Osteocyte (in vitro differentiated cells): Measurements from ENCODE around the gene SERPINB5. TPM values are rescaled to one million over a fixed set of nuclear protein-coding genes. Genes with fewer than 3 reads are reported as not detected.

Experiments used
- DNase-seq: peaks from one replicate; pipeline ENCODE4 v3.0.0; 2021; ENCODE audit warnings: mixed read lengths; ENCODE audit not compliant: unreplicated experiment; ENCODE audit errors: extremely low spot score
- H3K27ac Mint-ChIP-seq: one replicate; pipeline ENCODE4 v1.8.0; 2021; ENCODE audit warnings: mild to moderate bottlenecking, mixed read lengths; ENCODE audit not compliant: unreplicated experiment
- H3K27me3 Mint-ChIP-seq: one replicate; pipeline ENCODE4 v1.8.0; 2021; ENCODE audit warnings: mixed read lengths; ENCODE audit not compliant: unreplicated experiment
- H3K36me3 Mint-ChIP-seq: one replicate; pipeline ENCODE4 v1.8.0; 2021; ENCODE audit warnings: mixed read lengths; ENCODE audit not compliant: unreplicated experiment
- H3K4me1 Mint-ChIP-seq: one replicate; pipeline ENCODE4 v1.8.0; 2021; ENCODE audit warnings: mixed read lengths; ENCODE audit not compliant: unreplicated experiment
- H3K4me3 Mint-ChIP-seq: one replicate; pipeline ENCODE4 v1.8.0; 2021; ENCODE audit warnings: mild to moderate bottlenecking, moderate library complexity, mixed read lengths; ENCODE audit not compliant: unreplicated experiment
- H3K9me3 Mint-ChIP-seq: one replicate; pipeline ENCODE4 v1.8.0; 2021; ENCODE audit warnings: mixed read lengths; ENCODE audit not compliant: unreplicated experiment
- long read RNA-seq: library from polyadenylated mRNA; unstranded; transcript quantifications from one replicate; pipeline ENCODE4 v2.0.0, GENCODE V29; 2021
- total RNA-seq: library from RNA; stranded (reverse); gene quantifications from 2 replicates; pipeline ENCODE4 v1.2.1, GENCODE V29; 2021
- TF ChIP-seq, protein P1 (sequence below): fragments of 200-600 bp; sonication (generic); IDR thresholded peaks from 2 replicates; pipeline ENCODE4 v1.5.0; 2021; ENCODE audit warnings: antibody characterized with exemption, mild to moderate bottlenecking, moderate library complexity

The SERPINB5 gene, protein sequence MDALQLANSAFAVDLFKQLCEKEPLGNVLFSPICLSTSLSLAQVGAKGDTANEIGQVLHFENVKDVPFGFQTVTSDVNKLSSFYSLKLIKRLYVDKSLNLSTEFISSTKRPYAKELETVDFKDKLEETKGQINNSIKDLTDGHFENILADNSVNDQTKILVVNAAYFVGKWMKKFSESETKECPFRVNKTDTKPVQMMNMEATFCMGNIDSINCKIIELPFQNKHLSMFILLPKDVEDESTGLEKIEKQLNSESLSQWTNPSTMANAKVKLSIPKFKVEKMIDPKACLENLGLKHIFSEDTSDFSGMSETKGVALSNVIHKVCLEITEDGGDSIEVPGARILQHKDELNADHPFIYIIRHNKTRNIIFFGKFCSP
- total RNA-seq, result not detected in 2 replicates
- long read RNA-seq, result 0 reads

GRCh38 chr18:63476668-63477067 lies at the start of gene SERPINB5:
SERPINB5 (plus strand) TSS chr18:63476958; CDS start chr18:63484429, 7,471 bp downstream.
- TF ChIP-seq, protein P1, sequence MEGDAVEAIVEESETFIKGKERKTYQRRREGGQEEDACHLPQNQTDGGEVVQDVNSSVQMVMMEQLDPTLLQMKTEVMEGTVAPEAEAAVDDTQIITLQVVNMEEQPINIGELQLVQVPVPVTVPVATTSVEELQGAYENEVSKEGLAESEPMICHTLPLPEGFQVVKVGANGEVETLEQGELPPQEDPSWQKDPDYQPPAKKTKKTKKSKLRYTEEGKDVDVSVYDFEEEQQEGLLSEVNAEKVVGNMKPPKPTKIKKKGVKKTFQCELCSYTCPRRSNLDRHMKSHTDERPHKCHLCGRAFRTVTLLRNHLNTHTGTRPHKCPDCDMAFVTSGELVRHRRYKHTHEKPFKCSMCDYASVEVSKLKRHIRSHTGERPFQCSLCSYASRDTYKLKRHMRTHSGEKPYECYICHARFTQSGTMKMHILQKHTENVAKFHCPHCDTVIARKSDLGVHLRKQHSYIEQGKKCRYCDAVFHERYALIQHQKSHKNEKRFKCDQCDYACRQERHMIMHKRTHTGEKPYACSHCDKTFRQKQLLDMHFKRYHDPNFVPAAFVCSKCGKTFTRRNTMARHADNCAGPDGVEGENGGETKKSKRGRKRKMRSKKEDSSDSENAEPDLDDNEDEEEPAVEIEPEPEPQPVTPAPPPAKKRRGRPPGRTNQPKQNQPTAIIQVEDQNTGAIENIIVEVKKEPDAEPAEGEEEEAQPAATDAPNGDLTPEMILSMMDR, result no peak
- Mint-ChIP-seq H3K4me3 (no peak within 1 kb of the TSS), H3K4me1 (peaks cover 10% of the 10 kb centered on the region), H3K27ac (peak within 1 kb of the TSS; percentile 56), H3K36me3 (no peaks in the 10 kb centered on the region), H3K9me3 (no peaks in the 10 kb centered on the region), H3K27me3 (no peaks in the 10 kb centered on the region)
- no peak for DNase-seq

DNA sequence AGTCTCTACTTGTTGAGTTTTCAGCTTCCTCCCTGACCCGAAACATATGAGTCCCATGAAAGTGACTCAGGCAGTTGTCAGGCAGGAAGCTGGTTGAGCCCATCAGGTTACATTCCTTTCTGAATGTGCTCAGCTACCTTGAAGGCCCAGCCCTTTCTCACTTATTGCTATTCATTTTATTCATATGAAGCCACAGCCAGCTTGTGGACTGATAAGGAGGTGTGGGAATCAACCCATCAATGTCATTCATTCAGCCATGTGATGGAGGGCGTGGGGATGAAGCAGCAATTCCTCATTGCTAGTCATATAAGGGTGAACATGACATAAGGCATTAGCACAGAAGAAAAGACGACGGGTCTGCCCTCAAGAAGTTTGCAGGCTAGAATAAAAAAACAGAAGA lies 49.2 kb upstream of the SERPINB5 start:
- no peak overlapping the region for H3K27ac Mint-ChIP-seq
- no peak overlapping the region for H3K4me3 Mint-ChIP-seq
- peaks cover 38% of the 10 kb centered on the region for H3K27me3 Mint-ChIP-seq
- H3K9me3 Mint-ChIP-seq, result no peaks in the 10 kb centered on the region
- peaks cover 10% of the 10 kb centered on the region for H3K4me1 Mint-ChIP-seq
- no peak for DNase-seq
- TF ChIP-seq, protein P1, result no peak
- no peaks in the 10 kb centered on the region for H3K36me3 Mint-ChIP-seq

DNA sequence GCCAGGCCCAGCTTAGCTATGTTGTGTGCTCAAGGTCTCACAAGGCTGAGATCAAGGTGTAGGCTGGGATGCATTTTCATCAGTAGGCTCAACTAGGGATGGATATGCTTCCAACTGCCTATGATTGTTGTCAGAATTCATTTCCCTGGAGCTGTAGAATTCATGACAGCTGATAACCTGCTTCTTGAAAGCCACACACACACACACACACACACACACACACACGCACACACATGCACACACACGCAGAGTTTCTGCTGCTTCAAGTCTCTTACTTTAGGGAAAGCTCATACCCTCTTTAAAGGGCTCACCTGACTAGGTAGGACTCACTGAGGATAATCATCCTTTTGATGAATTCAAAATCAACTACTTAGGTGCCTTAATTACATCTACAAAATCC lies 46.2 kb upstream of the SERPINB5 start:
- Mint-ChIP-seq H3K9me3 (no peaks in the 10 kb centered on the region), H3K4me3 (no peak overlapping the region), H3K36me3 (no peaks in the 10 kb centered on the region), H3K27me3 (peaks cover 61% of the 10 kb centered on the region), H3K27ac (no peak overlapping the region), H3K4me1 (no peaks in the 10 kb centered on the region)
- TF ChIP-seq, protein P1, result no peak
- DNase-seq, result no peak

DNA sequence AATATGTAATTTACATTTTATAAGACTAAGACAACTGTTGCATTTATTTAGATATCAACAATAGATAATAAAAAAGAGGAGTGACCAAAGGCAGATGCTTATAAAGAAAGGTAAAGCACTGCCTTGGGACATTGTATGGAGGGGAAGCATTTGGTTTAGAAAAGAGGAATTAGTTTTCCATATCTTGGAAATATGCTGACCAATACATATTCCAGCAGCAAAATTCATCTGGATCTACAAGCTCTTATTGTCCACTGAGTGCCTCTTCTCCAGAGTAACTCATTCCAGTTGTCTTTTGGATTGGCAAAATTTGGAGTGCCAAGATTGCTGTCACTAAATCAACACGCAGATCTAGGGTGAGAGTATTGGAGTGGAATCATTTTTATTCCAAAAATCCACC lies 45.6 kb upstream of the SERPINB5 start:
- TF ChIP-seq, protein P1, result no peak
- H3K36me3 Mint-ChIP-seq, result no peaks in the 10 kb centered on the region
- DNase-seq, result no peak
- no peak overlapping the region for H3K4me3 Mint-ChIP-seq
- H3K27me3 Mint-ChIP-seq, result peaks cover 61% of the 10 kb centered on the region
- H3K9me3 Mint-ChIP-seq, result no peaks in the 10 kb centered on the region
- no peaks in the 10 kb centered on the region for H3K4me1 Mint-ChIP-seq
- H3K27ac Mint-ChIP-seq, result no peak overlapping the region

GRCh38 chr18:63433334-63433866 lies 43.4 kb upstream of the SERPINB5 start:
- TF ChIP-seq, protein P1, result no peak
- Mint-ChIP-seq H3K9me3 (no peaks in the 10 kb centered on the region), H3K4me3 (no peak overlapping the region), H3K27ac (no peak overlapping the region), H3K27me3 (peaks cover 57% of the 10 kb centered on the region), H3K4me1 (peaks cover 4% of the 10 kb centered on the region), H3K36me3 (no peaks in the 10 kb centered on the region)
- DNase-seq, result no peak
